Esophagus (tissue), 2 donors: ENCODE results near the gene DEPP1. TPM values are rescaled to one million over a fixed set of nuclear protein-coding genes. Genes with fewer than 3 reads are reported as not detected.

Experiments used
- H3K27ac ChIP-seq, 2 donors: one replicate each; pipeline ENCODE4 v1.5.1; 2013; ENCODE audit warnings: low read depth in 2 of 2, mild to moderate bottlenecking in 2 of 2, inconsistent platforms in 1 of 2, low read length in 1 of 2, moderate library complexity in 1 of 2
- H3K27me3 ChIP-seq, 2 donors: one replicate each; pipeline ENCODE4 v1.6.1; 2013; ENCODE audit warnings: low read length in 2 of 2, control low read depth in 1 of 2, mild to moderate bottlenecking in 1 of 2; ENCODE audit not compliant: insufficient read depth in 2 of 2, control insufficient read depth in 1 of 2
- H3K36me3 ChIP-seq, 2 donors: one replicate each; pipeline ENCODE4 v1.6.1; 2013; ENCODE audit warnings: low read length in 1 of 2; ENCODE audit not compliant: control insufficient read depth in 2 of 2, insufficient read depth in 2 of 2
- H3K4me1 ChIP-seq, 2 donors: one replicate each; pipeline ENCODE4 v1.6.1; 2013; ENCODE audit warnings: low read length in 1 of 2; ENCODE audit not compliant: control insufficient read depth in 2 of 2, insufficient read depth in 2 of 2
- H3K4me3 ChIP-seq, 2 donors: one replicate each; pipeline ENCODE4 v1.5.1; 2013; ENCODE audit warnings: low read length in 2 of 2, mild to moderate bottlenecking in 2 of 2, low read depth in 1 of 2, moderate library complexity in 1 of 2
- H3K9me3 ChIP-seq, 2 donors: one replicate each; pipeline ENCODE4 v1.6.1; 2013; ENCODE audit warnings: mild to moderate bottlenecking in 2 of 2, low read depth in 1 of 2, low read length in 1 of 2, moderate library complexity in 1 of 2; ENCODE audit not compliant: control insufficient read depth in 2 of 2, insufficient read depth in 1 of 2
- WGBS, 2 donors: extraction: QIAGEN DNeasy Blood & Tissue Kit; methylation state at CpG; one replicate each; pipeline ENCODE4 v1.1.7; 2013; 5-methylcytosine and 5-hydroxymethylcytosine counted together
- polyA plus RNA-seq, 2 donors: library from polyadenylated mRNA; stranded (reverse); fragments of 200-250 nt; gene quantifications; one replicate each; pipeline ENCODE4 v1.2.3, GENCODE V29; 2013
- donor health status: healthy with polysubstance abuse.
- donor health status: Bipolar disorder and iron deficiency.

The DEPP1 gene
- polyA plus RNA-seq, 2 donors, result 7.7 to 29.0 TPM

GRCh38 chr10:45001381-45002148, 23.0 kb upstream of the DEPP1 start:
- Histone ChIP-seq H3K4me3 (peak overlapping the region; percentile 64 to 66), H3K4me1 (no peaks in the 10 kb centered on the region), H3K27me3 (no peaks in the 10 kb centered on the region), H3K27ac (peak overlapping the region; percentile 92), H3K9me3 (no peaks in the 10 kb centered on the region), H3K36me3 (no peaks in the 10 kb centered on the region)
- 7% methylated on average over 13 of the region's 13 CpGs for WGBS, 2 donors

- Histone ChIP-seq H3K27ac (peak within 1 kb of the TSS; percentile 92), H3K36me3 (no peaks in the 10 kb centered on the region), H3K4me3 (peak within 1 kb of the TSS; percentile 64 to 66), H3K4me1 (peaks cover 0 to 4% of the 10 kb centered on the region in 2 donors), H3K27me3 (no peaks in the 10 kb centered on the region), H3K9me3 (no peaks in the 10 kb centered on the region)
- WGBS, 2 donors, result 0 to 1% methylated on average over 41 to 79 of the region's 79 CpGs
Observed at GRCh38 chr10:45000752-45001380, 22.3 kb upstream of the DEPP1 start, which contains the start of gene ZNF22. TSS of gene ZNF22 (plus strand) at chr10:45000923. CDS start at chr10:45003369, 2,446 bp downstream.

GRCh38 chr10:45000138-45000751, 21.6 kb upstream of the DEPP1 start:
- no peaks in the 10 kb centered on the region for H3K9me3 ChIP-seq
- H3K4me1 ChIP-seq, result peaks cover under 1 to 4% of the 10 kb centered on the region in 2 donors
- no peaks in the 10 kb centered on the region for H3K36me3 ChIP-seq
- H3K27ac ChIP-seq, result peak overlapping the region; percentile 92
- WGBS, 2 donors, result 46 to 48% methylated on average over 12 of the region's 12 CpGs
- H3K4me3 ChIP-seq, result peak overlapping the region; percentile 64 to 66
- no peaks in the 10 kb centered on the region for H3K27me3 ChIP-seq

GRCh38 chr10:44998146-44998631, 19.6 kb upstream of the DEPP1 start:
- H3K9me3 ChIP-seq, result peaks cover 0 to 2% of the 10 kb centered on the region in 2 donors
- peak overlapping the region in 1 of 2 donors; percentile 41 for H3K27ac ChIP-seq
- H3K36me3 ChIP-seq, result no peaks in the 10 kb centered on the region
- no peak overlapping the region for H3K4me3 ChIP-seq
- H3K4me1 ChIP-seq, result peaks cover 8% of the 10 kb centered on the region in 2 donors
- H3K27me3 ChIP-seq, result no peaks in the 10 kb centered on the region
- WGBS, 2 donors, result 80 to 84% methylated on average over 6 of the region's 6 CpGs

- Histone ChIP-seq H3K4me3 (no peak overlapping the region), H3K27me3 (no peaks in the 10 kb centered on the region), H3K27ac (peak overlapping the region; percentile 57 to 93), H3K36me3 (peaks cover 0 to 2% of the 10 kb centered on the region in 2 donors), H3K9me3 (peaks cover 0 to 2% of the 10 kb centered on the region in 2 donors), H3K4me1 (peaks cover 9 to 10% of the 10 kb centered on the region in 2 donors)
- WGBS, 2 donors, result 90 to 91% methylated on average over 6 of the region's 6 CpGs
Observed at GRCh38 chr10:44997105-44997748, 18.6 kb upstream of the DEPP1 start.

- WGBS, 2 donors, result 47 to 50% methylated on average over 9 of the region's 9 CpGs
- H3K4me3 ChIP-seq, result no peak overlapping the region
- peaks cover 0 to 2% of the 10 kb centered on the region in 2 donors for H3K36me3 ChIP-seq
- peaks cover 10 to 13% of the 10 kb centered on the region in 2 donors for H3K4me1 ChIP-seq
- H3K9me3 ChIP-seq, result peaks cover 0 to 2% of the 10 kb centered on the region in 2 donors
- no peaks in the 10 kb centered on the region for H3K27me3 ChIP-seq
- peak overlapping the region; percentile 57 to 93 for H3K27ac ChIP-seq
Observed at GRCh38 chr10:44995914-44996669, 17.5 kb upstream of the DEPP1 start.

GRCh38 chr10:44995581-44995913, 16.9 kb upstream of the DEPP1 start:
- Histone ChIP-seq H3K27me3 (no peaks in the 10 kb centered on the region), H3K9me3 (peaks cover 0 to 2% of the 10 kb centered on the region in 2 donors), H3K27ac (peak overlapping the region; percentile 57 to 61), H3K4me1 (peaks cover 10 to 13% of the 10 kb centered on the region in 2 donors), H3K4me3 (no peak overlapping the region), H3K36me3 (peaks cover 0 to 2% of the 10 kb centered on the region in 2 donors)
- 31 to 52% methylated on average over 4 of the region's 4 CpGs for WGBS, 2 donors

GRCh38 chr10:44994752-44995530, 16.3 kb upstream of the DEPP1 start:
- Histone ChIP-seq H3K36me3 (peaks cover 0 to 2% of the 10 kb centered on the region in 2 donors), H3K27ac (peak overlapping the region; percentile 57 to 83), H3K4me3 (no peak overlapping the region), H3K9me3 (peaks cover 0 to 2% of the 10 kb centered on the region in 2 donors), H3K4me1 (peaks cover 10 to 13% of the 10 kb centered on the region in 2 donors), H3K27me3 (no peaks in the 10 kb centered on the region)
- WGBS, 2 donors, result 58 to 64% methylated on average over 9 of the region's 9 CpGs
